HPDE6-E6E7 (cell line): ENCODE results near the gene LRRC15.

Source experiments
- DNase-seq: peaks from one replicate; pipeline ENCODE4 v3.0.0; 2011; ENCODE audit warnings: missing footprints; ENCODE audit errors: extremely low spot score

LRRC15 gene

GRCh38 chr3:194386066-194386465 is 16.5 kb upstream of the LRRC15 start:
- DNase-seq: no peak

DNA sequence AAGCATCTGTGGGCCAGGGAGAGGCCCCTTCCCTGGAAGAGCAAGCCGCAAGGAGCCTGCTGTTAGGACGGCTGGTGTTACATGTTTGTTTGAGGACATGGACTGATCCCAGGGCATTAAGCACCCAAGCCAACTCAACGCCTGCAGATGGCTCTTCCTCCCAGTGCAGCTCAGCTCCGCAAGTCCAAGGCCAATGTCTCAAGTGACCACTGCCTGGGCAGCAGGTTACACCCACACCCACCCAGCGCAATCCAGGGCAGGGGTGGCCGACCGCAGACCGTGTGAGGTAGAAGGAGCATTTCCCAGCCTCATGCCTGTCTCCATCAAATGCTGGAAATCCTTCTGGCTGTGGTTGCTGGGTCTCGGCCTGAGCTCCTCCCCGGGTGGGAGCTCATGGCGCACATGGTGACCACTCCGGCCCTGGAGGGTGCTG is 15.0 kb upstream of the LRRC15 start:
- no peak for DNase-seq

- DNase-seq: no peak
Observed at GRCh38 chr3:194384156-194384555, 14.6 kb upstream of the LRRC15 start.

DNA sequence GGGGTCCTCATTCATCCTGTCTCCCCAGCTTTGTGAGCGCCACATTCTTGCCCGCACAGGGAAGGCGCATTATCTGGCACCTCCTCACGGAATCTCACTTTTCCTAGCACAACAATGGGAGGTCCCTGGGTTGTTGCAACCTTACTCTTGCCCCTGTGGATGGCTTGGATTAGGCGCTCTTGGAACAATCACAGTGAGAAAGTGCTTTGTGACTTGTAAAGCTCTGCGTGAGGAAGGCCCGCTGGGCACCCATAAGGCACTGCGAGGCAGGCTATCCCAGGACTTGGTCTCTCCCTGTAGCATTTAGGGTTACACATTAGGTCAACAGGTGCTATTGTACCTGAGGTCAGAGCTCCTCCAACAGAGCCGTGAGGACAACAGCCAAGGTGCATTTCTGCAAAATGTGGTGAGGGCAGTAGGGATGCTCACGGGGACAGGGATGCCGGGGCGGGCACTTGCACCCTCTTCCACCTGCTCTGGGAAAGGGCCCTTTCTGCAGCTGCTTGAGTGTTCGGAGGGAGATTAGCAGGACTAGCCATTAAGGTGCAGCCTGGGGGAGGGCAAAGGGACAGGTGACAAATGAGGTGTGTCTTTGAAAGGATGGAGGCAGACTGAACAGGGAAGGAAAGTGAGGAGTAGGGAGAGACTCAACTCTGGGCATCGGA is 13.9 kb upstream of the LRRC15 start:
- no peak for DNase-seq

DNA sequence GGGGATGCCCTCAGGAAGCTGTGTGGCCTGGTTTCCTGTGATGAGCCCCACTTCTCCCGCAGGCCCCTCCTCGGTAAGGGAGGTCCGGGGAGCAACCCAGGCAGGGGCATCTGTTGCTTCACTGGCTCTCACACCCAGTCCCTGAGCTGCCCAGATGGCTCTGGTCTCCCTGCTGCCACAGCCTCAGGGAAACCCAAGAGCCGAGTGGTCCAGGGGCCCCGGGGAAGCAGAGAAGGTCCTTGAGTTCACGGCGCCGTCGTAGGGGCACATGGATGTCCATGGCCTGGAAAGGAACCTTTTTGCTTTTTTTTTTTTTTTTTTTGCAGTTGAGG is 13.3 kb upstream of the LRRC15 start:
- DNase-seq: no peak

DNA sequence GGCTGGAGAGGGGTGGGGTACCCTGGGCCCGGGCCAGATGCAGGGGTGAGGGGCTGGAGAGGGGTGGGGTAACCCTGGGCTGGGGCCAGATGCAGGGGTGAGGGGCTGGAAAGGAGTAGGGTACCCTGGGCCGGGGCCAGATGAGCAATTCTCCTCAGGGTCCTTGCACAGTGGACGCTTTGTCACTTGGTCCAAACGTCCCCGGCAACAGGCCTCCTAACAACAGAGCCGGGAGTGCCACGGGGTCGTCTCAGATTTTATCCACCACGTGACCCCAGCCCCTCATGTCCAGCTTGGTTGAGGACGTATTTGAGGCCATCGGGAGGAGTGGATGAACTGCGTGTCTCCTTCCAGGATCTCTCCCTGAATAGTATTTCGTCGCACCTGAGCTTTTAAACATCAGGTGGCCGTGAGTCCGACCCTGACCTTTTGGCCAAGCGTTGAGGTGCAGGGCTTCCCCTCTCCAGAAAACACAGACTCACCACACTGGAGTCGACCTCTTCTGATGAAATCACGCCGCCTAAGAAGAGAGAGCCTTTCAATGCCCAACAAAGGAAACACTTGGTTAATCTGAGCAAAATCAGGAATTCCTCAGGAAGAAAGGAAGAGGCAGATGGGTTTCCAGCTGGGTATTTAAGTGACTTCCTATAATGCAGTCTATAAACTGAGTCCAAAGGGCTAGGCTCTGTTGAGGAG is 12.8 kb upstream of the LRRC15 start:
- no peak for DNase-seq

DNA sequence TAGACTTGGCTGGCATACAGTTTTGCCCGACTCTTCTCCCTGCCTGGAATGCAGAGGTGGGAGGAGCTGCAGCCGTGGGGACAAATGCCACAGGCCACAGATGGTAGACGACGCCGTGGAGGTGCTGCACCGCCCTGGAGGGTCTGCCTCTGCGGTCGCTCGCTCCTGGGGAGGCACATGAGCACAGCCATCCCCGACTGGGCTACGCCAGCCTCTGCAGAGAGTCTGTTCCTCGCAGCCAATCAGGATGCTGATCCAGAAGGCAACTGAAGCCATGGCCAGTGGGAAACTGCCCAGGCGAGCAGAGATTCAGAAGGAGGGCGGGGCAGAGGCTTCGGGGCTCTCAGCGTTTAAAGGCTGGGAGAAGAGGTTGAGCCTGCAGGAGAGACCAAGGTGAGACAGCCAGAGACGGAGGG is 11.9 kb upstream of the LRRC15 start:
- DNase-seq: no peak

DNA sequence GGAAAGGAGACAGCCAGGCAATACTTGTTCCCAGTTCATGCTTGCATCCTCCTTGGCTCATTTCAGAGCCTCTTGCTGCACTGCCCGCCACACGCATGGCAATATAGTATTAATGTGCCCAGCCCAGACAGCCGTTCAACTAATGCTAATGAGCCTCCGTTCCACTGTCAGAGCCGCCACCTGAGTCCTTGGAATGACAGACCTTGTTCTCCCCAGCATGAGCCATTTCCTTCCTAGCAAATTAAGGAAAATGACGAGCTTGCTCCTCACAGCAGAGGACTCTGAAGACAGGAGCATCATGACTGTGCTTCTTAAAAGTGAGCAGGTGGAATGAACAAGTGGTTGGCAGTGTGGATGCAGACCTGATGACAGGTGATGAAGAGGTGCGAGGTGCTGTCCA is 10.8 kb upstream of the LRRC15 start:
- DNase-seq: no peak

DNA sequence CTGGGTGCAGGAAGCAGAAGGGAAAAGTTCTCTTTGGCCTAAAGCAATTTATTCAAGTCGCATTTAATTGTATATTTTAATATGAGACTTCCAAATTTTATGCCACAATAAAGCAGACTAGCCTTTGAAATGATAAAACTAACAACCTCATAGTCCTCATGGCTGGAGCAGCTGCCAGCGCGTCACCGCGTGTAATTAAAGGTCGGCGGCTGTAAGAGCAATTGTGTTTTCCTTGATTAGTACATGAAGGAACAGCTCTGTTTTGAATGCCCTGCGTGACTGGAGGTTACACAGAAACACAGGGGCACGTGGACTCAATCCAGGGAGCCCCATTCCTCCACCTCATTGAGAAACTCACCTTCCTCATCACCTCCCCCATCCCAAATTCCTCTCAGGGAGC is 10.1 kb upstream of the LRRC15 start:
- no peak for DNase-seq

DNA sequence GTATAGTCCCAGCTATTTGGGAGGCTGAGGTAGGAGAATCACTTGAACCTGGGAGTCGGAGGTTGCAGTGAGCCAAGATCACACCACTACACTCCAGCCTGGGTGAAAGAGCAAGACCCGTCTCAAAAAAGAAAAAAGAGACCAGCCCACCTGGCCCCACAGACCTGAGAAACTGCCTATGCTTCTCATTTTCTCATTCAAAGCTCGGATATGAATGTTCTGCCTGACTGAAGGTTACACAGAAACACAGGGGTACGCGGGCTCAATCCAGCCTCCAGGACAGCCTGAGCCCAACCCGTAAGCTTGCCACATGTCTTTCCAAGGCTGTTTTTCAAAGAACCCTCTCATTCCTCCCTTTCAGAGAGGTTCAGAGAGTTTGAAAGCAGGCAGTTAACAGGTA is 9.7 kb upstream of the LRRC15 start:
- no peak for DNase-seq

GRCh38 chr3:194377708-194378107 is 8.2 kb upstream of the LRRC15 start:
- DNase-seq: no peak

- no peak for DNase-seq
Observed at GRCh38 chr3:194376241-194376560, 6.7 kb upstream of the LRRC15 start.

DNA sequence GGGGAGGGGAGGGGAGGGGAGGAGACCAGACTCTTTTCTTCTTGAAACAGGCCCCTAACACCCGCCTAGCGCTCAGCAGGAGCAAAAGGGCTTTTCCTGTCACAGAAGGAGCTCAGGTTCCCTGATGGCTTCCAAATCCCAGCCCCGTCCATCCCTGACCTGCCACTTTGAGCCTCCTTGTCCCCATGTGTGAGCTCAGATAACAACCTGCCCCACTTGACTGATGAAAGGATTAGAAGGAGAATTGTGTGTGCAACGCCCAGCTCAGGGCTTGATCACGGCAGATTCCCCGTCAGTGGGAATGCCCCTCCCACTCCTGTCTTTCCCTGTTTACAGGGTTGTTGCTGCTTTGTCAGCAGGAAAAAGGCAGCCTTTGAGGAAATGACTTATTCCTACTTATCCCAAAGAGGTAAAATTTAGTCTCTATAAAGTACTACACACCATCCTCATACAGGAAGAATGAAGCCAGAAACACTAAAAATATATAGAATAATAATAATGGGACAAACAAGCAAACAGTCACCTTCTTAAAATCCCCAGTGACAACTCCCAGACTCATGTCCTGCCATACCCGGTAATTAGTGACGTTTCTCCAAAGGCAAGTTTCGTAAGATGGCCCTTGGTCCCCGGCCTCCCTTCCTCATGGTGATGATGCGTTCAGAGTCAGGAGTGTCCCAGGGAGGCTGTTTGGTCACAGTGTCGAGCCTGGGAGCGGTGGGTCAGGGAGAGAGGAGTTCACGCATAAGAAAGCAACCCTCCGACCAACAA is 6.1 kb upstream of the LRRC15 start:
- DNase-seq: no peak

DNA sequence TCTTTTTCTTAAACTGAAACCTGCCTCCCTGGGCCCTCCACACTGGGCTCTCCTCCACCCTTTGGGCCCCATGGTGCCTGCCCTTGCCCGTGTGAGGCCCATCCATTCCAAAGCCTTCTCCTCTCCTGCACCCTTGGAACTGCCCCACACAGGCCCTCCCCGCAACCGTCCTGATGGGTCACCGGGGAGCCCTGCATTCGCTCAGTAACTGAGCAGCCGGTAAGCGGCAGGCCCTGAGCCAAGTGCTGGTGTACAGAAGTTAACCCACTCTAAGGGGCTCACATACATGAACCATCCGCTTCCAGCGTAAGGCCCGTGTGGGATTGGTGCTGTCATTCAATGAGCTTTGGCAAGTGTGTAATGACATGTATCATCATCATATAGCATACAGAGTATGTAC is 5.4 kb upstream of the LRRC15 start:
- DNase-seq: no peak

GRCh38 chr3:194373899-194374298 is 4.4 kb upstream of the LRRC15 start:
- no peak for DNase-seq

- DNase-seq: no peak
Observed at GRCh38 chr3:194373028-194373427, 3.5 kb upstream of the LRRC15 start.

GRCh38 chr3:194370753-194371152 is 1.2 kb upstream of the LRRC15 start:
- no peak for DNase-seq

- no peak for DNase-seq
Observed at GRCh38 chr3:194368918-194369317, 625 bp downstream of the LRRC15 start.

GRCh38 chr3:194367992-194368841 is 1.3 kb downstream of the LRRC15 start:
- DNase-seq: no peak

DNA sequence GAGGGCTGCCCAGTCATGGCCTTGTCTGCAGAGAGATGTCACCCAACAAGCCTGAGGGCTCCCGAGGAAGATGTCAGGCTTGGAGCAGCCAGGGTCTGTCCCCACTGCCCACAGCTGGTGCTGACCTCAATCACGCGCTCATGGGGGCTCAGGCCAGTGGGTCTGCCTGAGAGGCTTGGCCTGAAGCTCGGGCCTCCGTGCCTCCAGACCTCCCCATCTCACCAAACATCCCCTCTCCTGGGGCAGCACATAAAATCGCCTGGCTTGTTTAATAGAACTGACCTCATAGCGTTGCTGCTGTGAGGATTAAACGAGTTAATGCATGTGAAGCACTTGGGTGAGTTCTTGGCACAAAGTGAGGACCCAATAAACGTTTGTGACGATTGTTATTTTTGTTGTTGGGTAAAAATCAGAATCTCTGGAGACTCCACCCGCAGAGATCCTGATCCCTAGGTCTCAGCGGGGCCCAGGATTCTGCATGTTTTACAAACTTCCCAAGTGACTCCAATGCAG is 3.5 kb downstream of the LRRC15 start:
- DNase-seq: no peak

DNA sequence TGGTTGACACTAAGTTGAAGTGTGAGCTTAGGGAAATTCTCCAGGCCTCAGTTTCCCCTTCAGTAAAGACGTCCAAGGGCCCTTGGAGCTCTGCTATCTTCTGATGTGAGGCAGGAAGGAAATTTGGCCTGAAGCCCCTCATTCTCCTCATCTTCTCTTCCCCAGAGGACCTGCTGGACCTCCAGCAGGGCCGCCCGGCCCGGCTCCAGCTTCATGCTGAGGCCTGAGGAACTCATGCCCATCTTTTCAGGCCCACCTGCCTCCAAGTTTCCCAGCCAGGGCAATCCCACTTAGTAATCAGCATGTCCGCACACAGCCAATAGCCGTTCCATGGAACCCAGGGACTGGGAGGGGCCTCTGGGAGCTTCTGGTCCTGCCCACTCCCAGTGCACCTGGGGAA is 4.0 kb downstream of the LRRC15 start:
- DNase-seq: no peak
